HepG2 (cell line): ENCODE data around the gene DPH3. TPM values are rescaled to one million over a fixed set of nuclear protein-coding genes. Genes with fewer than 3 reads are reported as not detected.

Experiments used
- ATAD3A ChIP-seq: sonication (generic); formaldehyde crosslinking; IDR thresholded peaks from 2 replicates; pipeline ENCODE4 v1.4.0; 2020; ENCODE audit warnings: missing genetic modification reagents
- CREM ChIP-seq, 2 experiments: sonication (generic) in 1 of 2; formaldehyde crosslinking in 1 of 2; IDR thresholded peaks; 2 replicates each; pipeline versions ENCODE4 v1.4.0 to v1.6.1; 2016 to 2020; ENCODE audit warnings: antibody characterized with exemption in 1 of 2, mild to moderate bottlenecking in 1 of 2, missing genetic modification reagents in 1 of 2
- EEA1 ChIP-seq: sonication (generic); formaldehyde crosslinking; IDR thresholded peaks from 2 replicates; pipeline ENCODE4 v1.5.1; 2020; ENCODE audit warnings: mild to moderate bottlenecking, missing genetic modification reagents, borderline replicate concordance
- GPN1 ChIP-seq: sonication (generic); formaldehyde crosslinking; IDR thresholded peaks from 2 replicates; pipeline ENCODE4 v1.5.1; 2020; ENCODE audit warnings: missing genetic modification reagents, borderline replicate concordance
- HIVEP1 ChIP-seq: sonication (generic); formaldehyde crosslinking; IDR thresholded peaks from 2 replicates; pipeline ENCODE4 v1.4.0; 2020; ENCODE audit warnings: mild to moderate bottlenecking, missing genetic modification reagents
- KDM1A ChIP-seq: IDR thresholded peaks from 2 replicates; pipeline ENCODE4 v1.6.1; 2016; ENCODE audit warnings: missing compliant biosample characterization
- KLF12 ChIP-seq: sonication (generic); formaldehyde crosslinking; IDR thresholded peaks from 2 replicates; pipeline ENCODE4 v1.4.0; 2020; ENCODE audit warnings: missing genetic modification reagents, borderline replicate concordance
- SUZ12 ChIP-seq: fragments of 150-350 bp; IDR thresholded peaks from 2 replicates; pipeline ENCODE4 v1.6.1; 2014; ENCODE audit warnings: low read depth, low read length
- TBX3 ChIP-seq: fragments of 450-650 bp; IDR thresholded peaks from 2 replicates; pipeline ENCODE4 v1.6.1; 2017; ENCODE audit warnings: antibody characterized with exemption, mild to moderate bottlenecking, inconsistent platforms, borderline replicate concordance
- ZFP41 ChIP-seq: sonication (generic); formaldehyde crosslinking; IDR thresholded peaks from 2 replicates; pipeline ENCODE4 v1.4.0; 2020; ENCODE audit warnings: mild to moderate bottlenecking, missing genetic modification reagents, borderline replicate concordance
- ZNF10 ChIP-seq: sonication (generic); formaldehyde crosslinking; IDR thresholded peaks from 2 replicates; pipeline ENCODE4 v1.4.0; 2020; ENCODE audit warnings: mild to moderate bottlenecking, low read depth, missing genetic modification reagents, borderline replicate concordance
- ZNF207 ChIP-seq: fragments of 450-650 bp; IDR thresholded peaks from 2 replicates; pipeline ENCODE4 v1.6.1; 2016; ENCODE audit warnings: antibody characterized with exemption, borderline replicate concordance
- ZNF782 ChIP-seq: sonication (generic); formaldehyde crosslinking; IDR thresholded peaks from 2 replicates; pipeline ENCODE4 v1.4.0; 2020; ENCODE audit warnings: missing genetic modification reagents, mild to moderate bottlenecking, borderline replicate concordance
- ZNF790 ChIP-seq: sonication (generic); formaldehyde crosslinking; IDR thresholded peaks from 2 replicates; pipeline ENCODE4 v1.8.0; 2022; ENCODE audit warnings: missing genetic modification reagents, mild to moderate bottlenecking, borderline replicate concordance
- ZSCAN21 ChIP-seq: sonication (generic); formaldehyde crosslinking; IDR thresholded peaks from 2 replicates; pipeline ENCODE4 v1.8.0; 2022; ENCODE audit warnings: mild to moderate bottlenecking, missing genetic modification reagents, moderate library complexity, borderline replicate concordance
- polyA plus RNA-seq, 8 experiments: library from polyadenylated mRNA; depleted of rRNA in 3 of 8; stranded (reverse) in 7 of 8; unstranded in 1 of 8; fragments of >200 nt; fragmentation: Illumina TruSeq in 4 of 8; extraction: Trizol in 4 of 8; gene quantifications; 2 replicates each; pipeline versions ENCODE4 v1.2.1 to v1.2.3, GENCODE V29; 2011 to 2016; ENCODE audit warnings: low read depth in 4 of 8, missing spikeins in 1 of 8, mixed read lengths in 1 of 8; ENCODE audit not compliant: insufficient read depth in 1 of 8
- total RNA-seq, 5 experiments: library from RNA; depleted of rRNA; stranded (reverse); fragments of >200 nt; fragmentation: Illumina TruSeq; extraction: Trizol; gene quantifications; 2 replicates each; pipeline ENCODE4 v1.2.3, GENCODE V29; 2016; ENCODE audit warnings: low read depth in 1 of 5
- TF ChIP-seq, protein P1 (sequence below): sonication (generic); formaldehyde crosslinking; IDR thresholded peaks from 2 replicates; pipeline ENCODE4 v1.8.0; 2022; ENCODE audit warnings: mild to moderate bottlenecking, missing genetic modification reagents, moderate library complexity
- TF ChIP-seq, protein P2 (sequence below): sonication (generic); formaldehyde crosslinking; IDR thresholded peaks from 2 replicates; pipeline ENCODE4 v1.5.0; 2020; ENCODE audit warnings: missing genetic modification reagents
- TF ChIP-seq, protein P3 (sequence below): sonication (generic); formaldehyde crosslinking; IDR thresholded peaks from 2 replicates; pipeline ENCODE4 v1.5.0; 2020; ENCODE audit warnings: missing genetic modification reagents, mild to moderate bottlenecking, borderline replicate concordance
- TF ChIP-seq, protein P4 (sequence below): sonication (generic); formaldehyde crosslinking; IDR thresholded peaks from 2 replicates; pipeline ENCODE4 v1.4.0; 2020; ENCODE audit warnings: missing genetic modification reagents, low read depth, mild to moderate bottlenecking, borderline replicate concordance
- TF ChIP-seq, protein P5 (sequence below): sonication (generic); formaldehyde crosslinking; IDR thresholded peaks from 2 replicates; pipeline ENCODE4 v1.5.1; 2020; ENCODE audit warnings: missing genetic modification reagents, mild to moderate bottlenecking, borderline replicate concordance

The DPH3 gene
- total and polyA plus RNA-seq, 2 of the 13 experiments (the other 11 are each of a cell fraction or from before 2014, with no cell fraction given): 18.3 to 21.6 TPM

DNA sequence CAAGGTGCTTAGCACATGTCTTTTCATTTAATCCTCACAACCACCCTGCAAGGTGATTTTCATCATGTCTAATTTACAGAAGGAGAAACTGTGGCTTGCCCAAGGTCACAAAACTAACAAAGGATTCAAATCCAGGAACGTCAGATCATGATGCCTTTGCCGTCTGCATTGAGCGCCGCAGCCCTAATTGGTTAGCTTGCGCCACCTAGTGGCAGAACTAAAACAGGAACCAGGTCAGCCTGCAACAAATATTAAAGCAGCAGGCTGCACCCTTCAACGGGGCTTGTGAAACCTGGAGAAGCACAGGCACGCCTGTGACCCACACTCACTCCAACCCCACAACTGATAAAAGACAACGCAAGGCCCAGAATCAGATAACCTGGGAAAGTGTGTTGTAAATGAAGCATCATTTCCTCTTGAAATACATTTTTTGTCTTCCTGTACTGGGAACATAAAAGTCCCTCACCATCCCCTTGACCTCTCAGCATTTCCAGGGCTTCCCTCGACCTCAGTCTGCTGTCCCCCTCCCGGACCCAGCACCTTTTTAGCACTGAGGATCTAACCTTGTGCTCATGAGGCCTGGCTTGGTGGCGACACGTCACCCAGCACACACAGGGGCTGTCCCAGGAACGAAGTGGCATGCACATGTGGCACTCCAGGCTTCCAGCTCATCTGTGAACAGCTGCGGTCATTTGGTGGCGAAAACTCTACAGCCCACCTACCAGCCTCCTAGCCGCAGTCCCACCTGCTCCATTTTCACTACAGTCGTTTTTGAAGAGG lies 17.3 kb downstream of the DPH3 start (continued):
- TF ChIP-seq, protein P1, sequence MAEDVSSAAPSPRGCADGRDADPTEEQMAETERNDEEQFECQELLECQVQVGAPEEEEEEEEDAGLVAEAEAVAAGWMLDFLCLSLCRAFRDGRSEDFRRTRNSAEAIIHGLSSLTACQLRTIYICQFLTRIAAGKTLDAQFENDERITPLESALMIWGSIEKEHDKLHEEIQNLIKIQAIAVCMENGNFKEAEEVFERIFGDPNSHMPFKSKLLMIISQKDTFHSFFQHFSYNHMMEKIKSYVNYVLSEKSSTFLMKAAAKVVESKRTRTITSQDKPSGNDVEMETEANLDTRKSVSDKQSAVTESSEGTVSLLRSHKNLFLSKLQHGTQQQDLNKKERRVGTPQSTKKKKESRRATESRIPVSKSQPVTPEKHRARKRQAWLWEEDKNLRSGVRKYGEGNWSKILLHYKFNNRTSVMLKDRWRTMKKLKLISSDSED (CRISPR knock-in tag): no peak
- no peak for TF ChIP-seq ZNF790 (CRISPR knock-in tag)
- no peak for TF ChIP-seq ZNF10 (CRISPR knock-in tag)
- no peak for TF ChIP-seq KDM1A (CRISPR knock-in tag)
- TF ChIP-seq, protein P2, sequence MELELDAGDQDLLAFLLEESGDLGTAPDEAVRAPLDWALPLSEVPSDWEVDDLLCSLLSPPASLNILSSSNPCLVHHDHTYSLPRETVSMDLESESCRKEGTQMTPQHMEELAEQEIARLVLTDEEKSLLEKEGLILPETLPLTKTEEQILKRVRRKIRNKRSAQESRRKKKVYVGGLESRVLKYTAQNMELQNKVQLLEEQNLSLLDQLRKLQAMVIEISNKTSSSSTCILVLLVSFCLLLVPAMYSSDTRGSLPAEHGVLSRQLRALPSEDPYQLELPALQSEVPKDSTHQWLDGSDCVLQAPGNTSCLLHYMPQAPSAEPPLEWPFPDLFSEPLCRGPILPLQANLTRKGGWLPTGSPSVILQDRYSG: no peak
- no peak for TF ChIP-seq KLF12 (CRISPR knock-in tag)
- TF ChIP-seq SUZ12: no peak
- TF ChIP-seq ZNF782 (CRISPR knock-in tag): no peak
- TF ChIP-seq, protein P3, sequence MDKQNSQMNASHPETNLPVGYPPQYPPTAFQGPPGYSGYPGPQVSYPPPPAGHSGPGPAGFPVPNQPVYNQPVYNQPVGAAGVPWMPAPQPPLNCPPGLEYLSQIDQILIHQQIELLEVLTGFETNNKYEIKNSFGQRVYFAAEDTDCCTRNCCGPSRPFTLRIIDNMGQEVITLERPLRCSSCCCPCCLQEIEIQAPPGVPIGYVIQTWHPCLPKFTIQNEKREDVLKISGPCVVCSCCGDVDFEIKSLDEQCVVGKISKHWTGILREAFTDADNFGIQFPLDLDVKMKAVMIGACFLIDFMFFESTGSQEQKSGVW: no peak
- TF ChIP-seq ATAD3A (CRISPR knock-in tag): no peak
- TF ChIP-seq, protein P4, sequence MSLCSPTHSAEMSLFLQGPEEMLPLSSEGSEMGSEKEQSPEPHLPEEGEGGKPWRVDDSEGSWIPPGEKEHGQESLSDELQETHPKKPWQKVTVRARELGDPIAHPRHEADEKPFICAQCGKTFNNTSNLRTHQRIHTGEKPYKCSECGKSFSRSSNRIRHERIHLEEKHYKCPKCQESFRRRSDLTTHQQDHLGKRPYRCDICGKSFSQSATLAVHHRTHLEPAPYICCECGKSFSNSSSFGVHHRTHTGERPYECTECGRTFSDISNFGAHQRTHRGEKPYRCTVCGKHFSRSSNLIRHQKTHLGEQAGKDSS: no peak
- no peak for TF ChIP-seq ZNF207
- no peak for TF ChIP-seq EEA1 (CRISPR knock-in tag)
- TF ChIP-seq, protein P5, sequence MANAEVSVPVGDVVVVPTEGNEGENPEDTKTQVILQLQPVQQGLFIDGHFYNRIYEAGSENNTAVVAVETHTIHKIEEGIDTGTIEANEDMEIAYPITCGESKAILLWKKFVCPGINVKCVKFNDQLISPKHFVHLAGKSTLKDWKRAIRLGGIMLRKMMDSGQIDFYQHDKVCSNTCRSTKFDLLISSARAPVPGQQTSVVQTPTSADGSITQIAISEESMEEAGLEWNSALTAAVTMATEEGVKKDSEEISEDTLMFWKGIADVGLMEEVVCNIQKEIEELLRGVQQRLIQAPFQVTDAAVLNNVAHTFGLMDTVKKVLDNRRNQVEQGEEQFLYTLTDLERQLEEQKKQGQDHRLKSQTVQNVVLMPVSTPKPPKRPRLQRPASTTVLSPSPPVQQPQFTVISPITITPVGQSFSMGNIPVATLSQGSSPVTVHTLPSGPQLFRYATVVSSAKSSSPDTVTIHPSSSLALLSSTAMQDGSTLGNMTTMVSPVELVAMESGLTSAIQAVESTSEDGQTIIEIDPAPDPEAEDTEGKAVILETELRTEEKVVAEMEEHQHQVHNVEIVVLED (CRISPR knock-in tag): no peak
- TF ChIP-seq ZFP41 (CRISPR knock-in tag): no peak
- no peak for TF ChIP-seq GPN1 (CRISPR knock-in tag)
- TF ChIP-seq ZSCAN21 (CRISPR knock-in tag): no peak
- no peak for TF ChIP-seq CREM (IDR thresholded peaks at IDR 0.05)
- no peak for TF ChIP-seq CREM (CRISPR knock-in tag; IDR thresholded peaks at IDR 0.05)
- TF ChIP-seq HIVEP1 (CRISPR knock-in tag): peak; percentile 65; the same call in 1 of the 2 replicates
- TF ChIP-seq TBX3: no peak
